Body of pancreas (tissue), 4 donors: ENCODE results near the gene TLL2. TPM values are rescaled to one million over a fixed set of nuclear protein-coding genes. Genes with fewer than 3 reads are reported as not detected.

Experiments used
- ATAC-seq: fragments of 150-250 bp; one replicate; pipeline ENCODE4 v1.9.1; 2016
- DNase-seq, 4 donors: peaks; one replicate each; pipeline ENCODE4 v3.0.0-alpha.2; 2019
- H3K27ac ChIP-seq, 4 donors: fragments of 200-600 bp; sonication (generic); 1 replicate in 3 of 4; 2 replicates in 1 of 4; pipeline versions ENCODE4 v1.5.1 to v1.6.1; 2016 to 2019; ENCODE audit warnings: mild to moderate bottlenecking in 1 of 4, mixed read lengths in 1 of 4, moderate library complexity in 1 of 4
- H3K27me3 ChIP-seq, 2 donors: fragments of 200-600 bp; sonication (generic); one replicate each; pipeline ENCODE4 v1.6.0; 2016; ENCODE audit warnings: mild to moderate bottlenecking in 1 of 2
- H3K36me3 ChIP-seq, 2 donors: fragments of 200-600 bp; sonication (generic); replicated peaks in 1 of 2; 2 replicates each; pipeline ENCODE4 v1.5.1; 2016; ENCODE audit warnings: low read depth in 2 of 2; ENCODE audit not compliant: insufficient read depth in 1 of 2
- H3K4me1 ChIP-seq: fragments of 200-600 bp; sonication (generic); one replicate; pipeline ENCODE4 v1.6.0; 2016
- H3K4me3 ChIP-seq, 2 donors: fragments of 200-600 bp; sonication (generic); 1 replicate in 1 of 2; 2 replicates in 1 of 2; pipeline ENCODE4 v1.5.1; 2016 to 2019
- H3K9me3 ChIP-seq, 3 donors: fragments of 200-600 bp; sonication (generic); 1 replicate in 2 of 3; 2 replicates in 1 of 3; pipeline ENCODE4 v1.5.1; 2016
- CTCF ChIP-seq, 7 experiments: fragments of 450-650 bp in 4 of 7; fragments of 200-600 bp in 3 of 7; sonication (generic) in 3 of 7; IDR thresholded peaks; one replicate each; pipeline ENCODE4 v1.5.1; 2016 to 2019; ENCODE audit warnings: antibody characterized with exemption in 7 of 7
- POLR2A ChIP-seq, 3 donors: fragments of 450-650 bp; IDR thresholded peaks; one replicate each; pipeline ENCODE4 v1.6.1; 2016; ENCODE audit warnings: antibody characterized with exemption in 3 of 3, mild to moderate bottlenecking in 2 of 3
- WGBS, 2 donors: methylation state at CpG; one replicate each; pipeline ENCODE4 v1.1.5; 2017; 5-methylcytosine and 5-hydroxymethylcytosine counted together
- intact Hi-C: fragments of 100-400 bp; cut with DNase I; formaldehyde crosslinking; loops from one replicate; pipeline ENCODE4 v1.15.1; 2023
- total RNA-seq, 2 donors: library from RNA; depleted of rRNA; stranded (reverse); fragments of >200 nt; gene quantifications; one replicate each; pipeline ENCODE4 v1.1.0, GENCODE V29; 2016

The TLL2 gene
- total RNA-seq, 2 donors from 2014 or later = not detected

GRCh38 chr10:96357038-96357620, 156.6 kb downstream of the TLL2 start:
- intact Hi-C loops = no loop called here
- TF ChIP-seq CTCF (IDR thresholded peaks at IDR 0.05) = no peak
- no peak for TF ChIP-seq POLR2A (IDR thresholded peaks at IDR 0.05)
- H3K27ac ChIP-seq = no peak overlapping the region
- H3K4me1 ChIP-seq = peaks cover 5% of the 10 kb centered on the region
- no peak for DNase-seq
- ATAC-seq = no peak
- H3K27me3 ChIP-seq = no peaks in the 10 kb centered on the region
- H3K9me3 ChIP-seq = no peaks in the 10 kb centered on the region
- WGBS, 2 donors = 55 to 67% methylated on average over 4 to 8 of the region's 8 CpGs
- no peaks in the 10 kb centered on the region for H3K36me3 ChIP-seq
- H3K4me3 ChIP-seq = no peak overlapping the region

GRCh38 chr10:96352582-96352981, 161.1 kb downstream of the TLL2 start:
- TF ChIP-seq POLR2A (IDR thresholded peaks at IDR 0.05) (no peak), CTCF (IDR thresholded peaks at IDR 0.05) (no peak)
- H3K9me3 ChIP-seq = no peaks in the 10 kb centered on the region
- H3K27ac ChIP-seq = no peak overlapping the region
- H3K4me1 ChIP-seq = peaks cover 9% of the 10 kb centered on the region
- intact Hi-C loops = no loop called here
- 37 to 39% methylated on average over 4 of the region's 4 CpGs for WGBS, 2 donors
- H3K36me3 ChIP-seq = no peaks in the 10 kb centered on the region
- H3K27me3 ChIP-seq = no peaks in the 10 kb centered on the region
- no peak overlapping the region for H3K4me3 ChIP-seq
- peak in 1 of 4 donors; percentile 33 for DNase-seq
- no peak for ATAC-seq

- H3K4me1 ChIP-seq = peaks cover 9% of the 10 kb centered on the region
- H3K9me3 ChIP-seq = no peaks in the 10 kb centered on the region
- DNase-seq = no peak
- no peak overlapping the region for H3K4me3 ChIP-seq
- intact Hi-C loops = no loop called here
- no peak for TF ChIP-seq POLR2A (IDR thresholded peaks at IDR 0.05)
- no peak for TF ChIP-seq CTCF (IDR thresholded peaks at IDR 0.05)
- H3K27ac ChIP-seq = no peak overlapping the region
- no peak for ATAC-seq
- no peaks in the 10 kb centered on the region for H3K27me3 ChIP-seq
- H3K36me3 ChIP-seq = no peaks in the 10 kb centered on the region
These were observed 161.7 kb downstream of the TLL2 start for GRCh38 chr10:96352027-96352426.

GRCh38 chr10:96346295-96346694, 167.4 kb downstream of the TLL2 start:
- DNase-seq (no peak), ATAC-seq (no peak)
- Histone ChIP-seq H3K9me3 (peaks cover 0 to 3% (median 0%) of the 10 kb centered on the region in 3 donors), H3K4me3 (no peak overlapping the region), H3K4me1 (no peaks in the 10 kb centered on the region), H3K36me3 (no peaks in the 10 kb centered on the region), H3K27ac (no peak overlapping the region), H3K27me3 (no peaks in the 10 kb centered on the region)
- TF ChIP-seq CTCF (IDR thresholded peaks at IDR 0.05) = no peak
- TF ChIP-seq POLR2A (IDR thresholded peaks at IDR 0.05) = no peak
- intact Hi-C loops = no loop called here
- WGBS, 2 donors = 80 to 90% methylated on average over 1 of the region's 1 CpG

- no peaks in the 10 kb centered on the region for H3K36me3 ChIP-seq
- ATAC-seq (no peak), DNase-seq (no peak)
- intact Hi-C loops = no loop called here
- peaks cover 5% of the 10 kb centered on the region for H3K4me1 ChIP-seq
- H3K27me3 ChIP-seq = no peaks in the 10 kb centered on the region
- 58 to 72% methylated on average over 2 of the region's 2 CpGs for WGBS, 2 donors
- H3K4me3 ChIP-seq = no peak overlapping the region
- TF ChIP-seq CTCF (IDR thresholded peaks at IDR 0.05) (no peak), POLR2A (IDR thresholded peaks at IDR 0.05) (no peak)
- H3K9me3 ChIP-seq = peaks cover 0 to 3% (median 0%) of the 10 kb centered on the region in 3 donors
- no peak overlapping the region for H3K27ac ChIP-seq
These were observed 168.5 kb downstream of the TLL2 start for GRCh38 chr10:96345222-96345621.
